Fibroblast of lung (primary cell): ENCODE measurements around the gene CNNM4. TPM values are rescaled to one million over a fixed set of nuclear protein-coding genes. Genes with fewer than 3 reads are reported as not detected.

Source experiments
- DNase-seq, 2 donors: peaks; one replicate each; pipeline versions ENCODE4 v3.0.0 to v3.0.0-alpha.2; 2010; ENCODE audit warnings: low read depth in 2 of 2
- H2AFZ ChIP-seq: 2 replicates; pipeline ENCODE4 v1.5.1; 2012; ENCODE audit warnings: low read length, control low read depth, inconsistent platforms
- H3K27ac ChIP-seq: 2 replicates; pipeline ENCODE4 v1.5.1; 2011; ENCODE audit warnings: low read length, control low read depth; ENCODE audit not compliant: insufficient read depth
- H3K27me3 ChIP-seq: 2 replicates; pipeline ENCODE4 v1.5.1; 2011; ENCODE audit warnings: mild to moderate bottlenecking, low read length; ENCODE audit not compliant: control insufficient read depth, insufficient read depth
- H3K36me3 ChIP-seq: 2 replicates; pipeline ENCODE4 v1.5.1; 2011; ENCODE audit warnings: low read length; ENCODE audit not compliant: control insufficient read depth, insufficient read depth
- H3K4me1 ChIP-seq: 2 replicates; pipeline ENCODE4 v1.5.1; 2011; ENCODE audit warnings: low read length; ENCODE audit not compliant: control insufficient read depth, insufficient read depth; ENCODE audit errors: extremely low read depth
- H3K4me2 ChIP-seq: 2 replicates; pipeline ENCODE4 v1.5.1; 2011; ENCODE audit warnings: low read length, control low read depth; ENCODE audit not compliant: insufficient read depth; ENCODE audit errors: extremely low read depth
- H3K4me3 ChIP-seq, 4 experiments: fragments of 200-600 bp in 1 of 4; sonication (generic) in 1 of 4; replicated peaks in 1 of 4; 2 replicates each; pipeline ENCODE4 v1.5.1; 2011 to 2016; ENCODE audit warnings: low read length in 4 of 4, low read depth in 3 of 4, mild to moderate bottlenecking in 3 of 4, control low read depth in 2 of 4, inconsistent platforms in 1 of 4, mixed read lengths in 1 of 4; ENCODE audit not compliant: insufficient read depth in 1 of 4; ENCODE audit errors: control extremely low read depth in 1 of 4
- H3K79me2 ChIP-seq: 2 replicates; pipeline ENCODE4 v1.5.1; 2012; ENCODE audit warnings: mild to moderate bottlenecking, low read length, inconsistent platforms; ENCODE audit not compliant: control insufficient read depth, insufficient read depth
- H3K9ac ChIP-seq: 2 replicates; pipeline ENCODE4 v1.5.1; 2011; ENCODE audit warnings: mild to moderate bottlenecking, low read length, control low read depth; ENCODE audit not compliant: insufficient read depth
- H3K9me3 ChIP-seq: 2 replicates; pipeline ENCODE4 v1.5.1; 2012; ENCODE audit warnings: low read depth, low read length; ENCODE audit not compliant: control insufficient read depth, insufficient read depth
- H4K20me1 ChIP-seq: 2 replicates; pipeline ENCODE4 v1.5.1; 2011; ENCODE audit warnings: low read length; ENCODE audit not compliant: control insufficient read depth, insufficient read depth; ENCODE audit errors: extremely low read depth
- EZH2 ChIP-seq: IDR thresholded peaks from 2 replicates; pipeline ENCODE4 v1.5.1; 2012; ENCODE audit warnings: low read length, control low read depth, mild to moderate bottlenecking; ENCODE audit errors: missing control alignments
- polyA plus RNA-seq, 2 donors: library from polyadenylated mRNA; depleted of rRNA in 1 of 2; stranded (reverse) in 1 of 2; unstranded in 1 of 2; fragments of >200 nt; gene quantifications; 2 replicates each; pipeline ENCODE4 v1.2.1, GENCODE V29; 2011 to 2012; ENCODE audit warnings: missing spikeins in 1 of 2
- total RNA-seq: library from RNA; depleted of rRNA; stranded (reverse); fragments of >200 nt; gene quantifications from 2 replicates; pipeline ENCODE4 v1.2.1, GENCODE V29; 2014
- TF ChIP-seq, protein P1 (sequence below), 2 donors: IDR thresholded peaks in 1 of 2; conservative IDR thresholded peaks in 1 of 2; 1 replicate in 1 of 2; 2 replicates in 1 of 2; pipeline ENCODE4 v1.5.1; 2011 to 2012; ENCODE audit warnings: low read length in 2 of 2, control low read depth in 1 of 2, inconsistent platforms in 1 of 2, low read depth in 1 of 2, mild to moderate bottlenecking in 1 of 2

CNNM4 gene
- total and polyA plus RNA-seq, 2 donors (not counting 1 experiment from before 2014, with no cell fraction given): 3.3 to 3.5 TPM

DNA sequence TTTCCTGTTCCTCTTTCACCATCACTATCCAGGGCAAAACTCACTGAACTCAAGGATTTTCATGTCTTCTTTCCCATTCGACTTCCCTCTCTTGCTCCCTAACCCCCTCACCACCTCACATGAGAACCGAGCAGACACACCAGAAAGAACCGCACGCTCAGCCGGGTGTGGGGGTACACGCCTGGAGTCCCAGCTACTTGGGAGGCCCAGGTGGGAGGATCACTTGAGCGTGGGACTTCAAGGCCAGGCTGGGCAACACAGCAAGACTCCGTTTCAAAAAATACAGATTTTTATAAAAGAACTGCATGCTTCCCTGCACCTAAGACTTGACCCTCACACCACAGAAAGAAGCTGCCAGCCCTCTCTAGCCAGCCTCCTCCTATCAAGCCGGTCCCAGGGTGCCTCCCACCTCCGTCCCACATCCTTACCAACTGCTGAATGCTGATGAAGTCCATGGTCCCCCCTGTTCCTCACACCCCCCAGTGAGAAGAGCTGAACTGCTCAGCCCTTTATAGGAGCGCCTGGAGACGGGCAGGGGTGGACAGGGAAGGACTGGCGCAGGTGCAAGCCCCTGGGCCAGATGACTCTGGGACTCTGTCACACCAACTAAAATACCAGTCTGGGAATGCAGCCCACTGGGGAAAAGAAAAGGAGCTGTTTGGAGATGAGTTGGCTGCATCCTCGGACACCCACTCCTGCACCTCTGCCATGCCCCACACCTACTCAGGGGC is 83.0 kb downstream of the CNNM4 start, which contains the start of gene ANKRD23:
ANKRD23 (minus strand) TSS at position 484 of the 731 bp plus-strand sequence; CDS start at position 455, 29 bp downstream.
- Histone ChIP-seq H3K36me3 (no peaks in the 10 kb centered on the region), H3K9me3 (no peaks in the 10 kb centered on the region), H3K27ac (no peak within 1 kb of the TSS), H3K27me3 (no peaks in the 10 kb centered on the region), H3K4me1 (no peaks in the 10 kb centered on the region), H4K20me1 (no peaks in the 10 kb centered on the region), H3K4me3 (no peak within 1 kb of the TSS), H3K9ac (no peak within 1 kb of the TSS), H3K4me2 (no peak within 1 kb of the TSS), H2AFZ (no peak within 1 kb of the TSS), H3K79me2 (no peaks in the 10 kb centered on the region)
- no peak for TF ChIP-seq EZH2
- TF ChIP-seq, protein P1, sequence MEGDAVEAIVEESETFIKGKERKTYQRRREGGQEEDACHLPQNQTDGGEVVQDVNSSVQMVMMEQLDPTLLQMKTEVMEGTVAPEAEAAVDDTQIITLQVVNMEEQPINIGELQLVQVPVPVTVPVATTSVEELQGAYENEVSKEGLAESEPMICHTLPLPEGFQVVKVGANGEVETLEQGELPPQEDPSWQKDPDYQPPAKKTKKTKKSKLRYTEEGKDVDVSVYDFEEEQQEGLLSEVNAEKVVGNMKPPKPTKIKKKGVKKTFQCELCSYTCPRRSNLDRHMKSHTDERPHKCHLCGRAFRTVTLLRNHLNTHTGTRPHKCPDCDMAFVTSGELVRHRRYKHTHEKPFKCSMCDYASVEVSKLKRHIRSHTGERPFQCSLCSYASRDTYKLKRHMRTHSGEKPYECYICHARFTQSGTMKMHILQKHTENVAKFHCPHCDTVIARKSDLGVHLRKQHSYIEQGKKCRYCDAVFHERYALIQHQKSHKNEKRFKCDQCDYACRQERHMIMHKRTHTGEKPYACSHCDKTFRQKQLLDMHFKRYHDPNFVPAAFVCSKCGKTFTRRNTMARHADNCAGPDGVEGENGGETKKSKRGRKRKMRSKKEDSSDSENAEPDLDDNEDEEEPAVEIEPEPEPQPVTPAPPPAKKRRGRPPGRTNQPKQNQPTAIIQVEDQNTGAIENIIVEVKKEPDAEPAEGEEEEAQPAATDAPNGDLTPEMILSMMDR (conservative IDR thresholded peaks at IDR 0.05 in 1 of 2, IDR thresholded peaks at IDR 0.05 in 1 of 2; ENCODE audit: low read depth in 1 of 2, low read length in 2 of 2): no peak
- DNase-seq: no peak

DNA sequence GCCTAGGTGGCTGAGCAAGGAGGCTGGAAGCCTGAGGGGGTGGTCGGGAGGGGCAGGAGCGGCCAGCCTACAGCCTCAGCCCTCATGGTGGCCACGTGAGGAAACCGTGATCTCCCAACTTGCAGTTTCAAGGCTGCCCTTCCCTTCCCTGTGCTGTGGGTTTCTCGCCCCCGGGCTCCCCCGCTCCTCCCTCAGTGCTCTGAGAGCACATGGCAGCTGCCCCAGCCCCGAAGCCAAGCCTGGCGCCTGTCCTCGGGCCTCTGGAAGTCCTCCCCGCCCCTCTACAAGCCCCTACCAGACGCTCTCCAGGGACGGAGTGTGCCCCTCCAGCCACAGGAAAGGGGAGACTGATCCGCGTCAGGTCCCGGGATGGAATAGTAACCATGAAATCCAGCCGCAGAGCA is 83.7 kb downstream of the CNNM4 start:
- no peak overlapping the region for H3K9ac ChIP-seq
- no peak for TF ChIP-seq EZH2
- TF ChIP-seq, protein P1 (conservative IDR thresholded peaks at IDR 0.05 in 1 of 2, IDR thresholded peaks at IDR 0.05 in 1 of 2; ENCODE audit: low read depth in 1 of 2, low read length in 2 of 2): no peak
- no peak overlapping the region for H2AFZ ChIP-seq
- no peak overlapping the region for H3K4me3 ChIP-seq
- no peaks in the 10 kb centered on the region for H3K4me1 ChIP-seq
- no peaks in the 10 kb centered on the region for H3K36me3 ChIP-seq
- H3K27me3 ChIP-seq: no peaks in the 10 kb centered on the region
- no peaks in the 10 kb centered on the region for H4K20me1 ChIP-seq
- no peaks in the 10 kb centered on the region for H3K9me3 ChIP-seq
- no peak for DNase-seq
- H3K79me2 ChIP-seq: no peaks in the 10 kb centered on the region
- no peak overlapping the region for H3K4me2 ChIP-seq
- H3K27ac ChIP-seq: no peak overlapping the region

DNA sequence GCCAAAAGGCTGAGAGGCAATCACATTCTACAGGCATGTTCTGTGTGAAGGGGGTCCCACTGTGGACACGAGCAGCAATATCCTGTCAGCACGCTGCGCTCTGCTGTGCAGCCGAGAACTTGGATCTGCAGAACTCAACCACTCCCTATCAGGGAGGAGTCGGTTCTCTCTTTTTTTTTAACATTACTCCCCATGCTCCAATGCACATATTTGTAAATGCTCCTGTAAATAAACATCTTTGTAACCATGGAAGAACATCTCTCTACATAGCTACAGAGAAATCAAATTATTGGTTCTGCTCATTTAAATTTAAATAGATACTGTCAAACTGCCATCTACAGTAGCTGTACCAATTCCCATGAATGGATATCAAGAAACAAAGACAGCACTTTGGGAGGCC is 86.1 kb downstream of the CNNM4 start:
- no peaks in the 10 kb centered on the region for H3K36me3 ChIP-seq
- H3K4me3 ChIP-seq: no peak overlapping the region
- H2AFZ ChIP-seq: no peak overlapping the region
- no peaks in the 10 kb centered on the region for H3K4me1 ChIP-seq
- H3K9me3 ChIP-seq: no peaks in the 10 kb centered on the region
- no peak overlapping the region for H3K9ac ChIP-seq
- no peak for DNase-seq
- no peaks in the 10 kb centered on the region for H3K27me3 ChIP-seq
- no peaks in the 10 kb centered on the region for H3K79me2 ChIP-seq
- TF ChIP-seq, protein P1 (conservative IDR thresholded peaks at IDR 0.05 in 1 of 2, IDR thresholded peaks at IDR 0.05 in 1 of 2; ENCODE audit: low read depth in 1 of 2, low read length in 2 of 2): no peak
- no peak for TF ChIP-seq EZH2
- H4K20me1 ChIP-seq: no peaks in the 10 kb centered on the region
- no peak overlapping the region for H3K4me2 ChIP-seq
- no peak overlapping the region for H3K27ac ChIP-seq
